22Rv1 (cell line): ENCODE measurements around the gene MSANTD1.

Experiments used
- CTCF ChIP-seq: fragments of 450-650 bp; IDR thresholded peaks from 2 replicates; pipeline ENCODE4 v1.5.1; 2017; ENCODE audit warnings: mild to moderate bottlenecking
- ZFX ChIP-seq: fragments of 450-650 bp; IDR thresholded peaks from 2 replicates; pipeline ENCODE4 v1.6.1; 2017; ENCODE audit warnings: antibody characterized with exemption, borderline replicate concordance

DNA sequence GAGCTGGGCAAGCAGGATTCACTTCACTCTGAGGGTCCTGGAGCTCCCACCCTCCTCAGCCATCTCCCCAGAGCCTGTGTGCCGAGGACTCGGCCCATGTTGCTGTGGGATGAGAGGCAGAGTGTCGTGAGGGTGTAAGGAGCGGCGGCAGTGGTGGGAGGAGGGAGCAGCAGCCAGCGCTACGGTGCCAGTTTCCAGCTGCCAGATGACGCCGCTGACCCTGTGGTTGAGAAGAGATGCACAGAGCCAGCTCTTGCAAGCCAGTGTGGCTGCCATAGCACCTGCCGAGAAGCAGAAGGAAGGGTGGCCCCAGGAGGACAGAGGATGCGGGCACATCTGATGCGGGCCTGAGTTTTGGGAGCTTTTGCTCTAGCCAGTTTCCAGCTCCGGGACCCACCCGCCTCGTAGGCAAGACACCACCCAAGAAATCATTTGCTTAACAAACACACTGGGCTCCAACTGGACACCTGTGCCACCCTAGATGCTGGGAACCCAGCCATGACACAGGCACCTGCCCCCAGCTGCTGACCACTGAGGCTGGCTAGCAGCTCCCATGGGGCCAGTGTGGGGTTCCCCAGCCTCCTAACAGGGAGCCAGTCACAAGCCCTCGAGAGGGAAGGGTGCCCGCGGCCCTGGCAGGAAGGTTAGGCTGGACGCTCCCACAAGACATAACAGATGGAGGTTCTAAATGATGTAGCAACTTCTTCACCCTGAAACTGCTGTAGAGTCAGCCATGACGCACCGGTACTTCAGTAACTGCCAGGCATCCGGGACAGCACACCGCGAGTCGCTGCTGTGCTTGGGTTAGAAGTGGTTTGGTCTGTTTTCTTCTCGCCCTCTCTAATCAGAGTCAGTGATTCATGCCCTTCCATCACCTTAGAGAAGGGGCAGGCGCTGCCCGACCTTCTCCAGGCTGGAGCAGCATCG lies 8.9 kb downstream of the MSANTD1 start:
- TF ChIP-seq CTCF (no peak), ZFX (no peak)
